ENCODE data around the gene ARHGAP26.
A peak's percentile ranks its signal among the peaks of the same experiment; 100 is the strongest.

Gene ARHGAP26

GRCh38 chr5:142814122-142814521 is 43.9 kb downstream of the ARHGAP26 start:
- no peak for DNase-seq

- DNase-seq, result no peak
Measured at GRCh38 chr5:142815469-142815868, 45.3 kb downstream of the ARHGAP26 start.

GRCh38 chr5:142816531-142817430 is 46.6 kb downstream of the ARHGAP26 start:
- DNase-seq, result no peak

GRCh38 chr5:142817949-142818431 is 47.8 kb downstream of the ARHGAP26 start:
- no peak for DNase-seq

- DNase-seq, result no peak
Measured at GRCh38 chr5:142819292-142819691, 49.1 kb downstream of the ARHGAP26 start.

- no peak for DNase-seq
Measured at GRCh38 chr5:142819825-142820224, 49.6 kb downstream of the ARHGAP26 start.

GRCh38 chr5:142820447-142820846 is 50.3 kb downstream of the ARHGAP26 start:
- DNase-seq, result no peak

- no peak for DNase-seq
Measured at GRCh38 chr5:142821034-142821732, 51.0 kb downstream of the ARHGAP26 start.

GRCh38 chr5:142821733-142822487 is 51.7 kb downstream of the ARHGAP26 start:
- no peak for DNase-seq

- DNase-seq, result no peak
Measured at GRCh38 chr5:142823126-142823525, 52.9 kb downstream of the ARHGAP26 start.

- no peak for DNase-seq
Measured at GRCh38 chr5:142823806-142824205, 53.6 kb downstream of the ARHGAP26 start.

- DNase-seq, result no peak
Measured at GRCh38 chr5:142824391-142824790, 54.2 kb downstream of the ARHGAP26 start.

- no peak for DNase-seq
Measured at GRCh38 chr5:142825378-142826089, 55.4 kb downstream of the ARHGAP26 start.

GRCh38 chr5:142826093-142826492 is 55.9 kb downstream of the ARHGAP26 start:
- DNase-seq, result no peak

- DNase-seq, result peak; percentile 75
Measured at GRCh38 chr5:142826741-142827492, 56.7 kb downstream of the ARHGAP26 start.

GRCh38 chr5:142827934-142828576 is 57.9 kb downstream of the ARHGAP26 start:
- DNase-seq, result no peak

- DNase-seq, result no peak
Measured at GRCh38 chr5:142828797-142829535, 58.8 kb downstream of the ARHGAP26 start.

- no peak for DNase-seq
Measured at GRCh38 chr5:142829801-142830220, 59.6 kb downstream of the ARHGAP26 start.

- DNase-seq, result no peak
Measured at GRCh38 chr5:142830241-142831008, 60.2 kb downstream of the ARHGAP26 start.

- no peak for DNase-seq
Measured at GRCh38 chr5:142831009-142831383, 60.8 kb downstream of the ARHGAP26 start.

All from NK-92 treated with Interleukin-12 subunit alpha and Interleukin-12 subunit beta, amount 100 ng/mL, for 24 hours (cell line).